Parathyroid adenoma (tissue), 2 donors: ENCODE measurements around the gene ZNF473.

Source experiments
- H2AFZ ChIP-seq: fragments of 300-600 bp; sonication (generic); one replicate; pipeline ENCODE4 v1.7.0; 2017; ENCODE audit warnings: antibody characterized with exemption, mild to moderate bottlenecking
- H3K27ac ChIP-seq: fragments of 300-600 bp; sonication (generic); one replicate; pipeline ENCODE4 v1.7.0; 2017
- H3K27me3 ChIP-seq: fragments of 300-600 bp; sonication (generic); one replicate; pipeline ENCODE4 v1.7.0; 2017; ENCODE audit warnings: low read length; ENCODE audit not compliant: control insufficient read depth, insufficient read depth
- H3K36me3 ChIP-seq: fragments of 300-600 bp; sonication (generic); one replicate; pipeline ENCODE4 v1.7.0; 2017; ENCODE audit warnings: low read length; ENCODE audit not compliant: control insufficient read depth, insufficient read depth
- H3K4me1 ChIP-seq: fragments of 300-600 bp; sonication (generic); one replicate; pipeline ENCODE4 v1.7.0; 2017; ENCODE audit warnings: control low read depth
- H3K4me2 ChIP-seq: fragments of 300-600 bp; sonication (generic); one replicate; pipeline ENCODE4 v1.7.0; 2017; ENCODE audit warnings: low read length
- H3K4me3 ChIP-seq: fragments of 300-600 bp; sonication (generic); one replicate; pipeline ENCODE4 v1.7.0; 2017; ENCODE audit warnings: low read depth, low read length
- H3K79me2 ChIP-seq: fragments of 300-600 bp; sonication (generic); one replicate; pipeline ENCODE4 v1.7.0; 2017; ENCODE audit warnings: control low read depth
- H3K9ac ChIP-seq: fragments of 300-600 bp; sonication (generic); one replicate; pipeline ENCODE4 v1.7.0; 2017; ENCODE audit warnings: mild to moderate bottlenecking
- H3K9me3 ChIP-seq: fragments of 300-600 bp; sonication (generic); one replicate; pipeline ENCODE4 v1.7.0; 2017; ENCODE audit warnings: low read length; ENCODE audit not compliant: control insufficient read depth
- TF ChIP-seq, protein P1 (sequence below): fragments of 300-600 bp; sonication (generic); IDR thresholded peaks from one replicate; pipeline ENCODE4 v1.7.0; 2017; ENCODE audit warnings: antibody characterized with exemption, mild to moderate bottlenecking
- donor health status: primary hyperparathyroidism.

ZNF473 gene

DNA sequence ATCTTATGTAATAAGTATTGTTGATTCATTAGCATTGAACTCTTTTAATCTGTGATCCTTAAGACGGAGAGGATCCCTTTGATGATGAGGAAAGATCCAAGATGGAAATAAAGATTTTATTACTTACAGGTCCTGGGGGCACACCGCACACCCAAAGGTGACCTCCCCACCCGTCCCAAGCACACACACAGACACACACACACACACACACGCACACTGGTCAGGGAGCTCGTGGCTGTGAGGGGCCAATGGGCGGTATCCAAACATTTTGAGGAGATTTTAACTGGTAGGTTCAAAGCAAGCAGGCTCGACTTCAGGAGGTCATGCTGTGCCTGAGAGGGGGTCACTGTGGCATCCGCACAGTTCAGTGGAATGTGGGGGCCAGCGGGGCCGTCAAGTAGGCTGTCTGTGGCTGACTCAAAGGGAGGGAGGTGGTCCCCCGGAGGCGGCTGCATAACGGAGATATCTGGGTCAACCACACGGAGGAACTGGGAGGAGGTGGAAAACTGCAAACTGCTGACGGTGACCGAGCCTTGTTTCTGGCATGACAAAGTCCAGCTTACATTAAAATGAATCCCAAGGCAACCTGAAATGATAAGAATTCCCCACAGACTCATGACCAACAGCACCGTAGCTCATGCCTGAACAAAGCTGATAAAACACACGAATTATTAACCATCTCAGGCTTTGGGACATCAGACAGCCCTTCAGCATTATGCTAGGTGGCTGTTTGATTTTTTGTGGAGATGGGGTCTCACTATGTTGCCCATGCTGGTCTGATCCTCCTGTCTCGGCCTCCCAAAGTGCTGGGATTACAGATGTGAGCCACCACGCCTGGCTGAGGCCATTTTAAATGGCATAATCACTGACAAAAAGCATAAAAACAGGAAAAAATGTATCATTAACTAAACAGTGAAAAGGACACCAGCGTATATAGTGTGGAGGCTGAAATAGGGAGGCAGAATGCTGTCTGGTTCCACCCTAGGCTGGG, 43.9 kb upstream of the ZNF473 start:
- Histone ChIP-seq H3K27ac (no peak overlapping the region), H2AFZ (no peak overlapping the region), H3K4me1 (no peaks in the 10 kb centered on the region), H3K9ac (no peak overlapping the region), H3K9me3 (no peaks in the 10 kb centered on the region), H3K4me3 (no peak overlapping the region), H3K27me3 (no peaks in the 10 kb centered on the region), H3K4me2 (no peak overlapping the region), H3K79me2 (no peaks in the 10 kb centered on the region), H3K36me3 (no peaks in the 10 kb centered on the region)
- TF ChIP-seq, protein P1, sequence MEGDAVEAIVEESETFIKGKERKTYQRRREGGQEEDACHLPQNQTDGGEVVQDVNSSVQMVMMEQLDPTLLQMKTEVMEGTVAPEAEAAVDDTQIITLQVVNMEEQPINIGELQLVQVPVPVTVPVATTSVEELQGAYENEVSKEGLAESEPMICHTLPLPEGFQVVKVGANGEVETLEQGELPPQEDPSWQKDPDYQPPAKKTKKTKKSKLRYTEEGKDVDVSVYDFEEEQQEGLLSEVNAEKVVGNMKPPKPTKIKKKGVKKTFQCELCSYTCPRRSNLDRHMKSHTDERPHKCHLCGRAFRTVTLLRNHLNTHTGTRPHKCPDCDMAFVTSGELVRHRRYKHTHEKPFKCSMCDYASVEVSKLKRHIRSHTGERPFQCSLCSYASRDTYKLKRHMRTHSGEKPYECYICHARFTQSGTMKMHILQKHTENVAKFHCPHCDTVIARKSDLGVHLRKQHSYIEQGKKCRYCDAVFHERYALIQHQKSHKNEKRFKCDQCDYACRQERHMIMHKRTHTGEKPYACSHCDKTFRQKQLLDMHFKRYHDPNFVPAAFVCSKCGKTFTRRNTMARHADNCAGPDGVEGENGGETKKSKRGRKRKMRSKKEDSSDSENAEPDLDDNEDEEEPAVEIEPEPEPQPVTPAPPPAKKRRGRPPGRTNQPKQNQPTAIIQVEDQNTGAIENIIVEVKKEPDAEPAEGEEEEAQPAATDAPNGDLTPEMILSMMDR = no peak

- H3K27ac ChIP-seq = no peak overlapping the region
- H3K27me3 ChIP-seq = no peaks in the 10 kb centered on the region
- TF ChIP-seq, protein P1 = peak; percentile 89
- H3K79me2 ChIP-seq = no peaks in the 10 kb centered on the region
- H3K36me3 ChIP-seq = no peaks in the 10 kb centered on the region
- H3K4me1 ChIP-seq = no peaks in the 10 kb centered on the region
- no peaks in the 10 kb centered on the region for H3K9me3 ChIP-seq
- H2AFZ ChIP-seq = no peak overlapping the region
- H3K4me2 ChIP-seq = no peak overlapping the region
- no peak overlapping the region for H3K9ac ChIP-seq
- no peak overlapping the region for H3K4me3 ChIP-seq
These were observed 42.1 kb upstream of the ZNF473 start for GRCh38 chr19:49983645-49984229.

- Histone ChIP-seq H3K9ac (no peak overlapping the region), H3K4me2 (no peak overlapping the region), H3K79me2 (no peaks in the 10 kb centered on the region), H3K4me1 (no peaks in the 10 kb centered on the region), H2AFZ (no peak overlapping the region), H3K27me3 (no peaks in the 10 kb centered on the region), H3K27ac (no peak overlapping the region), H3K36me3 (no peaks in the 10 kb centered on the region), H3K4me3 (no peak overlapping the region), H3K9me3 (no peaks in the 10 kb centered on the region)
- TF ChIP-seq, protein P1 = no peak
These were observed 41.3 kb upstream of the ZNF473 start for GRCh38 chr19:49984491-49984890.

DNA sequence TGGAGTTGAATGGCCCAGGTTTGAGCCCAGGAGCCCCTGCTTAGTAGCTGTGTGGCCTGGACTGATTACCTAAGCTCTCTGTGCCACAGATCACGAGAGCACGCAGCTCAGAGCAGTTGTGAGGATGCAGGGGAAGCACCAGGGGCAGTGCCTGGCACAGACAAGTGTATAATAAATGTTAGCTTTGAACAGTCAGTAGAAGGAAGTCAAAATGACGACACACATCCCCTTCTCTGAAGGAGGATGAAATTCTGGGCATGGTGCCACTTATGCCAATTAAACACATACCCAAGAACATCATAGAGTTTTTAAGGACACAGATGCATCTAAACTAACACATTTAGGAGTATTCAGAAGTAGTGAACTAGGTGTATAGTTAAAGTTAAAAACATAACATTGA, 39.9 kb upstream of the ZNF473 start:
- H3K9ac ChIP-seq = no peak overlapping the region
- TF ChIP-seq, protein P1 = no peak
- no peaks in the 10 kb centered on the region for H3K4me1 ChIP-seq
- H3K4me3 ChIP-seq = no peak overlapping the region
- no peaks in the 10 kb centered on the region for H3K79me2 ChIP-seq
- H3K4me2 ChIP-seq = no peak overlapping the region
- no peaks in the 10 kb centered on the region for H3K36me3 ChIP-seq
- H3K9me3 ChIP-seq = no peaks in the 10 kb centered on the region
- no peak overlapping the region for H3K27ac ChIP-seq
- H3K27me3 ChIP-seq = no peaks in the 10 kb centered on the region
- no peak overlapping the region for H2AFZ ChIP-seq
